Bronchial epithelial cell (primary cell): ENCODE measurements around the gene RNASE8. TPM values are rescaled to one million over a fixed set of nuclear protein-coding genes. Genes with fewer than 3 reads are reported as not detected.

Experiments used
- DNase-seq: peaks from one replicate; pipeline ENCODE4 v3.0.0-alpha.2; 2010; ENCODE audit warnings: low read depth
- FAIRE-seq: peaks from 2 replicates; lab custom pipeline; 2011; peaks lifted over from hg19 to GRCh38; lab: Jason Lieb, UNC
- H3K27me3 ChIP-seq: 2 replicates; pipeline ENCODE4 v1.5.1; 2011; ENCODE audit warnings: low read length; ENCODE audit not compliant: control insufficient read depth, insufficient read depth
- H3K36me3 ChIP-seq: 2 replicates; pipeline ENCODE4 v1.5.1; 2011; ENCODE audit warnings: low read length; ENCODE audit not compliant: control insufficient read depth, insufficient read depth
- H3K4me3 ChIP-seq: 2 replicates; pipeline ENCODE4 v1.5.1; 2011; ENCODE audit warnings: mild to moderate bottlenecking, low read depth, low read length, control low read depth
- total RNA-seq: library from RNA; depleted of rRNA; stranded (reverse); fragments of >200 nt; gene quantifications from 2 replicates; pipeline ENCODE4 v1.2.1, GENCODE V29; 2014
- TF ChIP-seq, protein P1 (sequence below): IDR thresholded peaks from 2 replicates; pipeline ENCODE4 v1.5.1; 2011; ENCODE audit warnings: mild to moderate bottlenecking, moderate library complexity, low read length, control low read depth, inconsistent platforms; ENCODE audit not compliant: insufficient read depth, severe bottlenecking

RNASE8 gene
- total RNA-seq, 1 donor from 2014 or later = not detected

DNA sequence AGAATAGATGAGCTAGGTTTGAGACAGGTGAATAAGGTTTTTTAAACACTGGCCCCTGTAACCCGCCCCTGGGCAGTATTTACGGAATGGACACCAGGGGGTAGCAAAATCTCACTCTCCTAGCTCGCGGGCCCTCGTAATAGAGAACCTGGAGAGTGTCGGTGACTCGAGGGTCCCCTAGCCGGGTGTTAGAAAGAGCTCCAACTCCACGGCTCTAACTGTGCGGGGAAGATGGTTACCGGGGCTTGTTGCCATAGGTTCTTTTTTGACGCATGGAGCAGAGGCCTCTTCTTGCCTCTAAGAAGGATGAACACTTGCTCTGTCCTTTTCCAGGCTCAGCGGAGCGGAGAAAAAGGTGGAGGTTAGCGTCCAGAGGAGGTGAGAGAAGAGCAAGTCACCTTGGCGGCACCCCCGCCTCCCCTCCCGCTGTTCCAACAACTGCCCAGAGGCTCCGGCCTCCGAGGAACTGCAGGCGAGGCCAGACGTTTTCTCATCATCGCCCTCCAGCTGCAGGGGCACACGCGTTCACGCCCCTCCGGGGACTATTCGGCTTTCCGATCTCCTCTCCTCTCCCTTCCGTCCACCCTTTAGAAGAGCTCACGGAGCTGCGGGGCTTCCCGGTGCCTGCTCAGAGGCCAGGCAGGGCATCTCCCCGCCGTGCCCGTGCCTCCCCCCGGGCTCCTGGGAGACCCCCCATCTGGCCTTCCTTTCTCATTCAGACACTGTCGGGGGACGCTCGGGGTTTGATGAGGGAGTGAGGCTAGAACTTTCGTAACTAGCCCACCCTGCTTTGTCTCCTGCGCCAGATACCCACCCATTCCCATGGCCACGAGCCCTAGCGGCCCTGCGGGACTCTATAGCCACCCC, 11.1 kb downstream of the RNASE8 start:
- Histone ChIP-seq H3K4me3 (no peak overlapping the region), H3K36me3 (no peaks in the 10 kb centered on the region), H3K27me3 (peaks cover 5% of the 10 kb centered on the region)
- no peak for FAIRE-seq
- DNase-seq = peak; percentile 35
- TF ChIP-seq, protein P1, sequence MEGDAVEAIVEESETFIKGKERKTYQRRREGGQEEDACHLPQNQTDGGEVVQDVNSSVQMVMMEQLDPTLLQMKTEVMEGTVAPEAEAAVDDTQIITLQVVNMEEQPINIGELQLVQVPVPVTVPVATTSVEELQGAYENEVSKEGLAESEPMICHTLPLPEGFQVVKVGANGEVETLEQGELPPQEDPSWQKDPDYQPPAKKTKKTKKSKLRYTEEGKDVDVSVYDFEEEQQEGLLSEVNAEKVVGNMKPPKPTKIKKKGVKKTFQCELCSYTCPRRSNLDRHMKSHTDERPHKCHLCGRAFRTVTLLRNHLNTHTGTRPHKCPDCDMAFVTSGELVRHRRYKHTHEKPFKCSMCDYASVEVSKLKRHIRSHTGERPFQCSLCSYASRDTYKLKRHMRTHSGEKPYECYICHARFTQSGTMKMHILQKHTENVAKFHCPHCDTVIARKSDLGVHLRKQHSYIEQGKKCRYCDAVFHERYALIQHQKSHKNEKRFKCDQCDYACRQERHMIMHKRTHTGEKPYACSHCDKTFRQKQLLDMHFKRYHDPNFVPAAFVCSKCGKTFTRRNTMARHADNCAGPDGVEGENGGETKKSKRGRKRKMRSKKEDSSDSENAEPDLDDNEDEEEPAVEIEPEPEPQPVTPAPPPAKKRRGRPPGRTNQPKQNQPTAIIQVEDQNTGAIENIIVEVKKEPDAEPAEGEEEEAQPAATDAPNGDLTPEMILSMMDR = peak; percentile 65

DNA sequence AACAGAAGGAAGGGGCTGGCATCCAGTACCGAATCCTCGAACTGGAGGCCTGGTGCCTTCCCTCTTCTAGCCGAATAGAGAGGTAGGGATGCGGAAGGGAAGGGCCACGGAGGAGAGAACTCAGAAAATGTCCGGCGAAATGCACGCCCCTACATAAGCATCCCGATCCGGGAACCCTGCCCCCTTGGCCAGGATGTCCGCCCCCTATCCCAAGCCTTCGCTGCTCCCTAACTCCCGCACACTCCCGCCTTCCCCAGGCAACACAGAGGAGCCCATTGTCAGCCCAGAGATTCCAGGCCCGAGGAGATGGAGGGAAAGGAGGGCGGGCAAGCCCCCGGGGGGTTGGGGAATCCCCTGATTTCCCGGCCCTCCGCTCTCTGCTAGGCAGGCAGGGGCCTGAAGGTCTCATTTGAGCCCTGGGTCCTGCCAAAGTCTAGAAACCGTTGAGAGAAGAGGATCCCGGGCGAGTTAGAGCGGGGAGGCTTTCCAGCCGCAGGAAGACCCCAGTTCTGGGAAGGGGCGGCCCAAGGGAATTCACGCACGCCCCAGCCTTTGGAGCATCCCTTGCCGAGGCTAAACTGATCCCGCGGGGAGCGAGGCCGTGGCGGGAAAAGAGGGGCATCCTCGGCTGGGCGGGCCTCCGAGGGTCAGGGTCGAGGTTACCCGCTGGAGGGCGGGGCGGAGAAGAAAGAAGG, 11.9 kb downstream of the RNASE8 start:
- FAIRE-seq (no peak), DNase-seq (no peak)
- H3K27me3 ChIP-seq = peaks cover 5% of the 10 kb centered on the region

DNA sequence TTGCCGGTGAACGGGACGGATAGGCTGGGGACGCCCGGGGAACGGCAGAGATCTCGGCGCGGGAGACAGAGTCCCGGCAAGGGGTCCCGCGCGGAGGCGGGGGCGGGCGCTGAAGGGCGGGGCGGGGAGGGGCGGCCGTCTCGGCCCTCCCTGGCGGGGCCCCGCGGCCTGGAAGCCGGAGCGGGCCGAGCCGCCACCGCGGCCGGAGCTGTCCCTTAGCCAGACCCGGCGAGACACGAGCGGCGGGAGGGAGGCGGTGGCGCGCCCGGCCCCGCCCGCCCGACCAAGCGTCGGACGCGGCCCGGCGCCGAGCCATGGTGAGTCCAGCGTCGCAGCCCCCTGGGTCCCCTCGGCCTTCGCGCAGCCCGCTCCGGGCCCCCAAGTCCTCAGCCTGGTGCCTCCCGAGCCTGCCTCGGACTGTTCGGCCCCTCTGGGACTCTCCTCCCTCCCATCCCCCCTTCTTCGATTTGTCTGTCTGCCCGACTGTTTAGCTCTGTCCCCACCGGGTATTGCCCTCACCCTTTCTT, 12.5 kb downstream of the RNASE8 start, which contains the start of gene ARHGEF40:
Gene ARHGEF40 (plus strand): TSS at position 222 of the 527 bp plus-strand sequence. CDS start 93 bp downstream, at position 315.
- TF ChIP-seq, protein P1 = no peak
- FAIRE-seq = no peak
- no peak for DNase-seq
- Histone ChIP-seq H3K36me3 (no peaks in the 10 kb centered on the region), H3K27me3 (peaks cover 5% of the 10 kb centered on the region), H3K4me3 (peak within 1 kb of the TSS; percentile 63)

More for the DNA sequence above, 11.9 kb downstream of the RNASE8 start:
- H3K4me3 ChIP-seq = peak overlapping the region; percentile 63
- TF ChIP-seq, protein P1 = no peak
- H3K36me3 ChIP-seq = no peaks in the 10 kb centered on the region

DNA sequence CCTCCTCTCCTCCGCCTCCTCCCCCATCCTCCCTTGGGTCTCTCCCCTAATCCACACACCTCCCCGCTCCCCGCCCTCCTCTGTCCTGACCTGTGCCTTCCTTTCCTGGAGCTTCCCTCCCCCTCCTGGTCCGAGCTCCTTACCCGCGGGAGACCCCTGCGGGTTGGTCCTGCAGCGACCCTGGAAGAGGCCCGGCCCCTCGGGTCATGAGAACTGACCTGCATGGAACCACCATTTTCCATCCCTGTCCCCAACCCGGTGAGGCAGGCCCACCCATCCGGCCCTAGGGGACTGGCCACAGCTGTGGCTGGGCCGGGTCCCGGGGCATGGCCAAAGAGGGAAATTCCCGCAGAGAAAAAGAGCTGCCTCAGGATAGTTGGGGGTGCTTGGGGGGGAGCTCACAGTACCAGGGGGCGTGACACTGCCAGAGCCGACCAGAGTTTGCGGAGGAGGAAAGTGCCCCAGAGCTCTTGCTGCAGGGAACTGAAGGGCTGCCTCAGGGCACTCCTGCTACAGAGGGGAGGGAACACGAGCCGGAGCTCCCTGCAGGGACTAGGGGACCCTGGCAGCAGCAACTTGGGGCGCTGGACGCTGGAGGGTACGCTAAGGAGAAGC, 13.1 kb downstream of the RNASE8 start:
- no peaks in the 10 kb centered on the region for H3K36me3 ChIP-seq
- H3K4me3 ChIP-seq = peak overlapping the region; percentile 63
- FAIRE-seq (no peak), DNase-seq (no peak)
- peaks cover 5% of the 10 kb centered on the region for H3K27me3 ChIP-seq
- TF ChIP-seq, protein P1 = no peak

DNA sequence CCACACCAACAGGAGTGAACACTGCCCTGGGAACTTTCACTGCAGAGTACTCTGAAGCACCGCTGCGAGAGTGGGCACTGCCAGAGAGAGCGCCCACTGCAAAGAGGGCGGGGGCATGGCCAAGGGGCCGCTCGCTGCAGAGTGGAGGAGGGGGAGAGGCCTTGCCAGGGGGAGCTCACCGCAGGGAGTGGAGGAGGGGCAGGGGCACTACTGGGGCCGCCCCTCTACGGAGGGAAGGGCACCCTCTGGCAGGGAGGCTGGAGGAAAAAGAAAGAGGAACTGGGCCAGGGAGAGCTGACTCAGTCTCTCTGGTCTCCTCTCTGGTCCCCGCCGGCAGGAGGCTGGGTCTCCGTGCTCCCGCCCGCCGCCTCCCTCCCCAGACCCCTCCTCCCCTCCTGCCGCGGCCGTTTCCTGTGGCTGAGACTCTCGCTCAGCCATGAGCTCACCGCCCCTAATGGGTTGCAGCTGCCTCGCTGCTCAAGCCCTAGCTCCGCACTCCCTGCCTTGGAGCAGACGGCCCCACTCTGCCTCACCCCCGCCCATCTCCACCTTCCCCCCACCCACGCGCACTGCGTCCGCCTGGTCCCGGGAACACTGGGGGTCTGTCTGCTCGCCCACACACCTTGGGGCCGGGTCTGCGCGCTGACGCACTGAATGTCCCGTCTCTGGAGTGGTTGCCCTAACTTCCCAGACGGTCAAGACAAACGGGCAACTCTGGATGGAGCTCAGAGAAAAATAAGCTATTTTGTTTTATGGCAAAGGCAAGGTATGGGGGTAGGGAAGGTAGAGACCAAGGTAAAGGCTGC, 13.8 kb downstream of the RNASE8 start:
- Histone ChIP-seq H3K36me3 (no peaks in the 10 kb centered on the region), H3K27me3 (peaks cover 5% of the 10 kb centered on the region), H3K4me3 (peak overlapping the region; percentile 63)
- TF ChIP-seq, protein P1 = no peak
- DNase-seq (peak; percentile 38), FAIRE-seq (no peak)
